ENCODE data around the gene ZNF783.
"Not testable (repeated sequence)": the region's sequence is repeated elsewhere in the genome, so short reads cannot be mapped to it uniquely, and the experiment has no call there.

ZNF783 gene

GRCh38 chr7:149300620-149301285, 38.8 kb downstream of the ZNF783 start:
- no peak for DNase-seq (ENCODE audit: low spot score)

GRCh38 chr7:149302222-149302621, 40.2 kb downstream of the ZNF783 start:
- no peak for DNase-seq (ENCODE audit: low spot score)

DNA sequence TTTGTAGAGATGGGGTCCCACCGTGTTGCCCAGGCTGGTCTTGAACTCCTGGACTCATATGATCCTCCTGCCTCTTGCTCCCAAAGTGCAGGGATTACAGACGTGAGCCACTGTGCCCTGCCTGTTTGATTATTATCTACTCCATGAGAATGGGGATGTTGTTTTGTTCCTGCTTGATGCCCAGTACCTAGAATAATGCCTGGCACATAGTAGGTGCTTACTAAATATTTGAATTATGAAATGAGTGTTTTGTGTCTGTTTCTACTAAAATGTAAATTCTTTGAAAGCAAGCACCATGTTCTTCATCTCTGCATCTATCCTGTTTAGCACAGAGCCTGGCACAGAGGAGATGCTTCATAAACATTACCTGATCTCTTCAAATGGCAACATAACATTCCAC, 40.9 kb downstream of the ZNF783 start:
- DNase-seq (ENCODE audit: low spot score) = no peak

GRCh38 chr7:149304006-149304405, 42.0 kb downstream of the ZNF783 start:
- DNase-seq (ENCODE audit: low spot score) = no peak

DNA sequence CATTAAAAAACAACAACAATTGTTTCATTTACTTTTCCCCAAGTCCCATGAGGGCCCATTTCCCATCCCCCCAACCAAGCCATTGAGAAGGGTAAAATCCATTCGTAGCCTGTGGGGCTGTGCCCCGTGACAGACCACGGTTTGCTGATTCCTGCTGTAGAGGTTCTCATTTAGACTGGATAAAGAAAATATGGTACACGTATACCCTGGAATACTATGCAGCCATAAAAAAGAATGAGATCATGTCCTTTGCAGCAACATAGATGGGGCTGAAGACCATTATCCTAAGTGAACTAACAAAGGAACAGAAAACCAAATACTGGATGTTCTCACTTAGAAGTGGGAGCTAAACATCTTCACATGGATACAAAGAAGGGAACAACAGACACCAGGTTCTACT, 44.9 kb downstream of the ZNF783 start:
- no peak for DNase-seq (ENCODE audit: low spot score)

- DNase-seq (ENCODE audit: low spot score) = no peak
Observed at GRCh38 chr7:149307775-149308501, 45.9 kb downstream of the ZNF783 start.

- DNase-seq (ENCODE audit: low spot score) = peak; percentile 80
Observed at GRCh38 chr7:149310113-149310836, 48.3 kb downstream of the ZNF783 start.

- no peak for DNase-seq (ENCODE audit: low spot score)
Observed at GRCh38 chr7:149310990-149311573, 49.1 kb downstream of the ZNF783 start.

DNA sequence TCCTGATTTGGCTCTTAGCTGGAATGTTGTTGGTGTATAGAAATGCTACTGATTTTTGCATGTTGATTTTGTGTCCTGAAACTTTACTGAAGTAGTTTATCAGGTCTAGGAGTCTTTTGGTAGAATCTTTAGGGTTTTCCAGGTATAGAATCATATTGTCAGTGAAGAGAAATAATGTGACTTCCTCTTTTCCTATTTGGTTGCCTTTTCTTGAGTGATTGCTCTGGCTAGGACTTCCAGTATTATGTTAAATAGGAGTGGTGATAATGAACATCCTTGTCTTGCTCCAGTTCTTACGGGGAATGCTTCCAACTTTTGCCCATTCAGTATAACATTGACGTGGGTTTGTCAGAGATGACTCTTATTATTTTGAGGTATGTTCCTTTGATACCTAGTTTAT, 52.0 kb downstream of the ZNF783 start:
- DNase-seq (ENCODE audit: low spot score) = no peak

GRCh38 chr7:149316606-149317005, 54.6 kb downstream of the ZNF783 start:
- no peak for DNase-seq (ENCODE audit: low spot score)

- DNase-seq (ENCODE audit: low spot score) = no peak
Observed at GRCh38 chr7:149317496-149317895, 55.5 kb downstream of the ZNF783 start.

- no peak for DNase-seq (ENCODE audit: low spot score)
Observed at GRCh38 chr7:149317986-149318672, 56.1 kb downstream of the ZNF783 start.

GRCh38 chr7:149319376-149319775, 57.4 kb downstream of the ZNF783 start:
- no peak for DNase-seq (ENCODE audit: low spot score)

- no peak for DNase-seq (ENCODE audit: low spot score)
Observed at GRCh38 chr7:149320313-149321124, 58.5 kb downstream of the ZNF783 start.

DNA sequence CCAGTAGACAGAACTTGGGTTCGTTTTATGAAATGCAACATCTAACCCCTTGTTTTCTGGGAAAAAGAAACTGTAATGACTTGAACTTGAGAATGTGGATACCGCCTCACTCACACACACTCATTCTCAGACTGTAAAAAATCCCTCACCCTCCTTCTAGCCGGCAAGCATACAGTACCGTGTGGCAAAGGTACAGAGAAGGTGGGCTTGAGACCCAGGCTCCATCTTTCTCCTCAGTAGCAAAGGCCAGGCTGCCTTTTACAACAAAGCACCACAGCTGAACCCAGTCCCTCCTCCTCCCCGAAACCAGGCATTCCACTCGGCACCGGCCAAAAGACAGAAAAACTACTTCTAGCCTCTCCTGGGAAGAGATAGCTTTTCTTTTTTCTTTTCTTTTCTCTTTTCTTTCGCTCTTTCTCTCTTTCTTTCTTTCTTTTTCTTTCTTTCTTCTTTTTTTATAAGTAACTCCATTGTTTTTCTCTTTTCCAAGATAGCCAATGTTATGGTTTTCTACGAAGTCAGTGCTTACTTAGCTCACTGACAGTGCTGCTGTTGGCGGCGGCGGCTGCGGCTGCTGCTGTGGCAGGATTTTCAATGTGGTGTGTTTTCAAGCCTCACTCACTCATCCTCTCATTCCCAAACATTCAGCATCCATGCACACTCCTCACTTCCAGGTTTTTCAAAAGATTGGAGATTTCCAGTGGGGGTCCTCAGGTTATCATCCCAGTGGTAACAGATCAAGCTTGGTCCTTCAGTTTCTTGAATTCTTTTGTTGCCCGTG, 59.3 kb downstream of the ZNF783 start:
- not testable (repeated sequence) for DNase-seq (ENCODE audit: low spot score)

DNA sequence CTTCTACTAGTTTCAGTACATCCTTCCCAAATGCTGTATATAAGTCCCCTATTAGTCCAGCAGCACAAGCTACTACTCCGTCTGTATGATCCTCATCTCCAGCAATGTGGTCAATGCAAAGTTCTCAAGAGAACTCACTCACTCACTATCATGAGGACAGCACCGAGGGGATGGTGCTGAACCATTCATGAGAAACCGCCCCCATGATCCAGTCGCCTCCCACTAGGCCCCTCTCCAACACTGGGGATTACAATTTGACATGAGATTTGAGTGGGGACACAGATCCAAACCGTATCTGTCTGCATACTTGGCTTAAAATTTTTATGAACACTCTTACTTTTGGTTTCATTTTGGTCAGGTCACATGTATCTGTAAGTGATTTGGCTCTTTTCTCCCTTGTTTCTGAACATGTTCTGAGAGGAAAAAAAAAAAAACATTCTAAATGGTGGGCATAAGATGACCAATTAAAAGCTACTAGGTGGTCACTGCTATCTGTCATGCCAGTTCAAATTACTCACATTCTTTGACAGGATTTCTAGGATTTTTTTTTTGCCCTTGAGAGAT, 60.1 kb downstream of the ZNF783 start:
- DNase-seq (ENCODE audit: low spot score) = no peak

GRCh38 chr7:149322737-149323136, 60.7 kb downstream of the ZNF783 start:
- DNase-seq (ENCODE audit: low spot score) = no peak

DNA sequence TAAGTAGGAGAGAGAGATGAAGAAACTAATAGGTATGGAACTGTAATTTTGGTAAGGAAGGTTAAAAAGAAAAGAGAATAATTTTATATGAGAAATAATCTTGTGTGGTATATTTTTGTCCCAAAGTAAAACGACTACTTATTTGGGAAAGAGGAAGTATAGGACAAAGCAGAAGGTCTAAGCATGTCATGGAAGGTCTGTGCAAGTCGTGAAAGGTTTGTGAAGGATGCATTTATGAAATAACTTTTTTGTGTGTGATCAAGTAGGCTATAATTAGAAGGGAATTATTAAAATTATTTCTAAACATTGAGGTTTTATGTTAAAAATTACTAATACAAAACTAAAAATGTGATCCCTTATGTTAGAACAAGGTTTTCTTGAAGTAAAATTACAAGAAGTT, 63.3 kb downstream of the ZNF783 start:
- DNase-seq (ENCODE audit: low spot score) = no peak

GRCh38 chr7:149329265-149329664, 67.3 kb downstream of the ZNF783 start:
- DNase-seq (ENCODE audit: low spot score) = no peak

DNA sequence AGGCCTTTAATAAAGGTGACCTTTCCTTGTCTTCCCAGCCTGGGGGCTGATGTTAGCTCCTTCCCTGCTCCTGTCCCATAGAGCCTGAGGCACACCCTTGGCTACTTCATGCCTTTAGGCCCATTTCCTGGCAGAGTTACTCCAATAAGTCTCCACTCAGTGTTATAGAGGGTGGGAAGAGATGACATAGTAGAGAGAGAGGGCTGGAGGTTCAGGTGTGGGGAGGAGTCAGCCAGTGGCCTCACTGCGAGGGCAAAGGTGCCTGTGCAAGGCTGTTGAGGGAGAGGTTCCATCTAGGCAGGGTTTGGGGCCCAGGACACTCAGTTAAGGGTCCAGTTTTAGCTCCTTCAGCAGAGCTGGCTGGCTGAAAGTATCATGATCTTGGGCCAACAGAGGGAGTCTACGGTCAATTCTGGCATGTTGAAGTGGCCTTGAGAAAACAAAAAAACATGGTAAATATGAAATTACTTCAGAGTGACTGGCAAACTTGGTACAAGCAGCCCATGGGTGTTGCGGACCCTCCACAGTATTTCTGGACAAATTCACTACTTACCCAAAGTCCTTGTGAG, 67.9 kb downstream of the ZNF783 start:
- no peak for DNase-seq (ENCODE audit: low spot score)

Measured in AG08396 (cell line).